SK-N-SH (cell line): Measurements from ENCODE around the gene ODAM.

Experiments used
- CTCF ChIP-seq: fragments of 200-600 bp; sonication (generic); IDR thresholded peaks from 2 replicates; pipeline ENCODE4 v1.6.1; 2017; ENCODE audit warnings: antibody characterized with exemption, mild to moderate bottlenecking, moderate library complexity
- MXI1 ChIP-seq: IDR thresholded peaks from 2 replicates; pipeline ENCODE4 v1.6.1; 2012; ENCODE audit warnings: mild to moderate bottlenecking, low read depth, low read length, improper control_type of control experiment

GRCh38 chr4:70239131-70239883 is 43.8 kb downstream of the ODAM start:
- TF ChIP-seq MXI1 (no peak), CTCF (no peak)
